NCI-H1417 (cell line): ENCODE results near the gene EEF2.

Experiments
- DNase-seq, 3 experiments: peaks; one replicate each; lab custom pipeline; 2025; lab: John Stamatoyannopoulos, UW

The EEF2 gene

GRCh38 chr19:3984584-3984907 is 717 bp downstream of the EEF2 start:
- no peak for DNase-seq

DNA sequence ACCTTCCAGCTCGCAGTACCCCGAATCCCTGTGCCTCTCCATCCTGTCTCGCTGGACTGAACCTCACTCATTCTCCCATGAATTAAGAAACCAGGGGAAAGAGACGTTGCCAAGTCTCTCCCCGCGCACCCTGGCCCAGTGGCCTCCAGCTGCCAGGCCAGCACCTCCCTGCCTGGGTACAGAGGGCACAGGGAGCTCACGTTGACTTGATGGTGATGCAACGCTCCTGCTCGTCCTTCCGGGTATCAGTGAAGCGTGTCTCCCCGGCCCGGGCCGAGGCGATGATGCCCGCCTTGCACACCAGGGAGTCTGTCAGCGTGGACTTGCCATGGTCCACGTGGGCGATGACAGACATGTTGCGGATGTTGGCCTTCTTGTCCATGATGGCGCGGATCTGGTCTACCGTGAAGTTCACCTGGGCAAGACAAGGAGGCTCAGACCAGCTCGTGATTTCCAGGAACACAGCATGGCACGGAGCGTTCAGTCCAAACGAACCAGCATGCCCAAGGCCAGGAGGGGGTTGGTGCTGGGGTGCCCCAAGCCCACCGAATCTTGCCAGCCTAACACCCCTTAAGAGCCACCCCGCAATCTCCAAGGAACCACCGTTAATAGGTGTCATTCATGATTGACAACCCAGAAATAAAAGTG is 1.2 kb downstream of the EEF2 start:
- peak in 1 of 3 experiments; percentile 37 for DNase-seq

- DNase-seq, result no peak
Observed at GRCh38 chr19:3983542-3983914, 1.7 kb downstream of the EEF2 start.

- peak in 1 of 3 experiments; percentile 40 for DNase-seq
Observed at GRCh38 chr19:3982701-3983541, 2.3 kb downstream of the EEF2 start.

- DNase-seq, result peak in 1 of 3 experiments; percentile 40
Observed at GRCh38 chr19:3981736-3982681, 3.3 kb downstream of the EEF2 start.

DNA sequence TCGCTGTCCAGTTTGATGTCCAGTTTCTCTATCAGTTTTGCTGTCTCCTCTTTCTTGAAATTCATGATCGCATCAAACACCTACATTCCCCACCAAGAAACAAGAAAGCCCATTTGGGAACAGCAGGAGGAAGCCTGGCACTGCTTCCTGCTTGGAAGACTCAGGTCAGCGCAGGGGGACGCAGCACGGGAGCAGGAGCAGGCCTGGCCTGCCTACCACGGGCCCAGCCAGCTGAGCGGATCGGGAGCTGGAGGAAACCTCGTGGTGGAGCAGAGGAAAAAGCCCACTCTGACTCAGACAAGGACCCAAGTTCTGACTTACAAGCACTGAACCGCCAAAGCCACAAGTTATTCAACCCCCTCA is 3.9 kb downstream of the EEF2 start:
- DNase-seq, result peak in 1 of 3 experiments; percentile 35

- DNase-seq, result peak in 1 of 3 experiments; percentile 36
Observed at GRCh38 chr19:3980353-3981251, 4.7 kb downstream of the EEF2 start.

DNA sequence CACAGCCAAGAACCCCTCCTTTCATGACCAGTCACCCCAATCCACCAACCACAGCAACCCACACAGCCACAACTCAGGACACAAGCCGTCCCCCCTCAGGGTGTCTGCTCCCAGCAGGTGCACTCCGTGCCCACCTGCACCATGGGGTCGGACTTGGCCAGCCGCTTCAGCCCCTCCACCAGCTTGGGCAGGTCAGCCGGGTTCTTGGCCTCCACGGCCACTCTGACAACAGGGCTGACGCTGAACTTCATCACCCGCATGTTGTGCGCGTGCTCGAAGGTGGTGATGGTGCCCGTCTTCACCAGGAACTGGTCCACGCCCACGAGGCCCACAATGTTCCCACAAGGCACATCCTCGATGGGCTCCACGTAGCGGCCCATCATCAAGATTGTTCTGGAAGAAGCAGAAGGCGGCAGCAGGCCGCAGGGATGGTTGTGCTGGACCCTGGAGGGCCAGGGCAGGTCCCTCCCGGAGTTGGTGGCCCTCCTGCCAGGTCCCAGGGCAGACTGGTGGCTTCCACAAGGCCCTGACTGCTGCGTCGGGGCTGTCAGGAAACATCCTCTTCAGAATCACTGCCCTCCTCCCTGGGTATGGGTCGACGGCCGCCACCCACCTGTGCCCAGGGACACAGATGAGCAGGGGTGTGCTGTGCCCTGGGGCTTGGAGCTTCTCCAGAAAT is 5.5 kb downstream of the EEF2 start:
- peak in 1 of 3 experiments; percentile 43 for DNase-seq

DNA sequence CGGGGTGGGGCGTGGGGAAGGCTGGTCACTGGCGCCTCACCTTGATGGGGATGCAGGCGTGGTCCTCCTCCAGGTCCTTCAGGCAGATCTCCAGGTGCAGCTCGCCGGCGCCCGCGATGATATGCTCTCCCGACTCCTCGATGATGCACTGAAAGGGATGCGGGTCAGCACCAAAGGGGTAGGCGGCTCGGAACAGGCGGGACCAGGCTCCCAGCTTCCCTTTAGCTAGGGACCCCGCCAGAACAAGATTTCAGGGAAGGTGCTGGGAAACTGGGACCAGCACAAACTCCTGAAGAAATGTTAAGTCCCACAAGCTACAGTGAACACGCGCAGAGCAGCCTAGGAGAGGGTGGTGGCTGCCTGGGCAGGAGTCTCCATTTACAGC is 6.0 kb downstream of the EEF2 start:
- peak in 1 of 3 experiments; percentile 6 for DNase-seq

GRCh38 chr19:3978145-3978544 is 7.1 kb downstream of the EEF2 start:
- DNase-seq, result no peak

DNA sequence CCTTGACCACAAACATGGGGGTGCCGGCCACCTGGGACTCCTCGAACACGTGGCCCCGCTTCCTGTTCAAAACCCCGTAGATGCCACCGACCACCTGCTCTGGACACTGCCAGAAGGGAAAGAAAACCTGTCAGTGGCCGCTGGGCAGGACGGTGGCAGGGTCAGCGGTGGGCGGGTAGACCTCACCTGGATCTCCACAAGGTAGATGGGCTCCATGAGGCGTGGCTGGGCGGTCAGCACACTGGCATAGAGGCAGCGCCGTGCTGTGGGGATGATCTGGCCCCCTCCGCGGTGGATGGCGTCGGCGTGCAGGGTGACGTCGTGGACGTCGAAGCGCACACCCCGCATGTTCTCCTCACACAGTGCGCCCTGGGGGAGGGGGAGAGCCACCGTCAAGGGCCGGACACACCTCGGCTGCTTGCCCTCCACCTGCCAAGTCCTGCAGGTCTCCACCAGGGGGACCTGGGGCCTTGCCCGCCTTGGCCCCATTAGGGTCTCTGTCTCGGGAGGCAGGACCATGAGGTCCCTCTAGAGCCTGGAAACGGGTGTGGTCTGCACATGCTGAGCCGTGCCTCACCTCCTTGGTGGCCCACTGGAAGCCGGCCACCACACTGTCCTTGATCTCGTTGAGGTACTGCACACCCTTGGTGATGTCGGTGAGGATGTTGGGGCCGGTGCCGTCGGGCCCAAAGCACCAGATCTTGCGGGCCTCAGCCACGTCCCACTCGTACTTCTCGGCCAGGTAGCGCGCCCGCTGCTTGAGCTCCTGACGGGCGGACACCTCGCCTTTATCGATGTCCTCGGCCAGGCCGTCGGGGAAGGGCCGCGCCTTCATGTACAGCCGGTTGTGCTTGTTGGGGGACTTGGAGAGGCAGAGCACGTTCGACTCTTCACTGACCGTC is 7.8 kb downstream of the EEF2 start:
- peak in 1 of 3 experiments; percentile 52 for DNase-seq

DNA sequence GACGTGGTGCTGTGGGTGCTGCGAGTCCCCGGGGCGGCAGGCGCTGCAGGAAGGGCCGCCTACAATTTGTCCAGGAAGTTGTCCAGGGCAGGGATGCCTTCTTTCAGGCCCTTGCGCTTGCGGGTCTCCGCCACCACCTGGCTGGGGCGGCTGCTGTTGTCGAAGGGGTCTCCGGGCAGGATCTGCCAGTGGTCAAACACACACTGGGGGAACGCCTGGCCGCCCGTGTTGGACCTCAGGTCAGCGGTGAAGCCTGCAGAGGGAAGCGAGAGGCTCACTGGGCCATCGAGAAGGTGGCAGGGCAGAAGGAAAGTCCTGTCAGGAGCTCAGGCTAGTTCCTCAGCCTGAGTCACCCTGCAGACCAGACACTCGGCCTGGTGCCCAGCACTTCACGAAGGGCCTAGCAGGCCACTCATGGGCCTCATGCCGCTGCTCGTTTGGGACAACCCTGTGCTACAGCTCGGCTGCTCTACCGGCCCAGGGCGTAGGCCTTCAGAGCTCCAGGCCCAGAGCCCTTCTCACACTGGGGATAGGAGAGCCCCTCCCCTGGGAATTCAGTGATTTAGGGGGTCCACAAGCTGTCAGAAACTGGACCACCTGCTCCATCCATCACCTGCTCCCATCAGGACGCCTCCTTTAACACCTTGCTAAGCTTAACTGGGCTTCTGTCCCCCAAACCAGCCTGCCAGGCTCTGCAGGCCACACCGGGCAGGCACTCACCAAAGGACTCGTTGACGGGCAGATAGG is 8.6 kb downstream of the EEF2 start:
- DNase-seq, result no peak

DNA sequence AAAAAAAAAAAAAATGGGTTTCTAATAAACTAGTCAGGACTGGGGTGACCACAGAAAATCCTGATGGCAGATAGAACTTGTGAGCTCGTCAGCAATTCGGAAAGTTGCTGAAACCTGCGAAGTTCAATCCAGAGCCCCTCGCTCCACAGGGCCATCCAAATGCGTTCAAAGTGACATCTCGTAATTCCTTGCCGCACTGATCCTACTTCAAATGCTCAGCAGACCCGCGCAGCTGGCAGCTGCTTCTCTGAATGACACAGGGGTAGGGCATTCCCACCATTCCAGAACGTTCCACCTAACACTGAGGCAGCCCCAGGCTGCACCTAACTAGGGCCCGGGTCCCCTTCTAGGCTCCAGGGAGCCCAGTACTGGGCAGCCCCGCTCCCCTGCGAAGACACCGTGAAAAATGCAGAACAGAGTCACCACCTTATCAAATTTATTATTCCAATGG is 9.6 kb downstream of the EEF2 start:
- peak in 1 of 3 experiments; percentile 29 for DNase-seq

- no peak for DNase-seq
Observed at GRCh38 chr19:3975144-3975543, 10.1 kb downstream of the EEF2 start.

GRCh38 chr19:3970808-3971598 is 14.3 kb downstream of the EEF2 start, which contains the start of gene DAPK3:
DAPK3 (minus strand) TSS chr19:3971099; CDS start chr19:3969735, 1,364 bp downstream.
- DNase-seq, result peak; percentile 98 to 99 (median 99)

DNA sequence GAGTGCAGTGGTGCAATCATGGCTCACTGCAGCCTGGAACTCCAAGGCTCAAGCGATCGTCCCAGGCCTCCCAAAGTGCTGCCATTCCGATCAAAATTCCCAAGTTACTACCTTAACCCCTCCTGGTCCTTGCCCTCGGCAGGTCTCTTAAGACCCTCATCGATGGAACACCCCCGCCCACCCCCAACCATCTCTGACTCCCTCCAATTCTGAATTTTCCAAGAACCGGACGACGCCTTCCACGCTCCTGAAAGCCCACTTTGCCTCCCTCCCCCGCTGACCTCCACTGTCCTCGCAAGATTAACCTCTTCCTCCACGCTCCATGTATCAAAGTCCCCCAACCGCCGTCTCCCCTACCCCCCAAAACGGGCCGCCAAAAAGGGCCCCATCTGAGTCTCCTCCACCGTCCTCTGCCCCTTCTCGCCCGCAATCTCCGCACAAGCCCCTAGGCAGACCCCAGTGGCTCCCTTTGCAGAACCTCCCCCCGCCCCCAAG is 14.9 kb downstream of the EEF2 start:
- DNase-seq, result peak in 1 of 3 experiments; percentile 36

GRCh38 chr19:3969435-3970312 is 15.6 kb downstream of the EEF2 start:
- DNase-seq, result no peak
